GM18858 (cell line): ENCODE results near the gene ULK4.
A peak's percentile ranks its signal among the peaks of the same experiment; 100 is the strongest.
"Not testable (repeated sequence)": the region's sequence is repeated elsewhere in the genome, so short reads cannot be mapped to it uniquely, and the experiment has no call there.

Experiments
- ATAC-seq: cut with Tn5 transposase; IDR thresholded peaks from one replicate; pipeline ENCODE4 v1.9.1; 2021; ENCODE audit not compliant: unreplicated experiment

Gene ULK4

DNA sequence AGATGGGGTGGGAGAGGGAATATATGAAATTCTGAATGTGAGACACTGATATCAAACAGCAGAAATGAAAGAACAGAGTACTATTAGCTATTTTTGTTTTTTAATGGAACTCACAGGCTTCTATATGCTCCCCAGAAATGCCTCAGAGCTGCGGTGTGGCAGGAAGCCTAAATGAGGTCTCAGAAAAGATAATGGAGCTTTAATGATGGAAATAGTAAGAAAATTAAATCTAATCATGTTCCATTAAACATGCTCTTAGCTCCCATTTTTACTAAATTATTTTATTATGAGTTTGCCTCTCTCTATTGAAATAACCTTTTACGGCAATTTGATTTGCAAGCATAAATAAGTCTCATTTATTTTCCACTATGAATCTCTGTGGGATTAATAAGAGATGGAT, 378.9 kb downstream of the ULK4 start:
- ATAC-seq, result no peak

DNA sequence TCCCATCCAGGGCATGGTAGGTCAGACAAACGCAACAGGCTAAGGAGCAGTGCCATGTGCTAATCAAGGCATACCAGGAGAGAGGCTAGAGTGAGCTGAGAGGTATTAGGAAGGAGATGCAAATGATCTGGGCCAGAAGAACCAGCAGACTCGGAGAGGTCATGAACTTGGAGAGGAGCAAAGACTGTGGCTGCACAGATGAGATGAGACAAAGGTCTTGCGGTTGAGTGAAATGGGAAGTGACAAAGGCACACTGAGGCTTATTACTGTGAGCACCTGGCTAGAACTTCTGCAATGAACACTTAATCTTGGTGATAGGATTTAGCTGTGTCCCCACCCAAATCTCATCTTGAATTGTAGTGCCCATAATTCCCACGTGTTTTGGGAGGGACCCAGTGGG, 380.2 kb downstream of the ULK4 start:
- ATAC-seq, result peak; percentile 98

DNA sequence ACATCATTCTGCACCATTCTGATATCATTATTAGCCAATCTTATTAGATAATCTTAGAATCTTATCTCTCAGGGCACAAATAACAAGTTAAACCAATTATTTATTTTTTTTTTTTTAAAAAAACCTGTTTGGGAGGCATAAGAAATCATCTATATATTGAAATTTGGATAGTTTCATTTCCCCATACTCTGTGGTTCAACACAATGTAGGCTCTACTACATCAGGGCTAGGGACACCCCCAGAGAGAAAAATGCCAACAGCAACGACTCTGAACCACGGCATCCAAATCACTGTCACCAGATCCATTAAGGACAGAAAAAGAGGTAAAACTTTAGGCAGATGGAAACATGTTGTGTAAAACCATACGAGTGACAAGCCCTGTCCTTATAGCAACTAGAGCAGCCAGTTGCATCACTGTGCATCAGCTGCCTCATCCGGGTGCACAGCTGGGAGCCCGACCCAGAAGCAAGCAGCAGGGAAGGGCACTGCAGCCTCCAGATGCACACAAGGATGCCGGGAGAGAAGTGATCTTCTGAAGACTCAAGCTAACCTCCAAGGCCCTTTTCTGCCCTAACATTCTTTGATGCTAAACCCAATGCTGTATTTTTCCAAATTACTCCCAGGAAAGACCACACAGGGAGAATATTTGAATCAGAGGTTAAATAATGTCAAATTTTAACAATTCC, 381.5 kb downstream of the ULK4 start:
- ATAC-seq, result no peak

DNA sequence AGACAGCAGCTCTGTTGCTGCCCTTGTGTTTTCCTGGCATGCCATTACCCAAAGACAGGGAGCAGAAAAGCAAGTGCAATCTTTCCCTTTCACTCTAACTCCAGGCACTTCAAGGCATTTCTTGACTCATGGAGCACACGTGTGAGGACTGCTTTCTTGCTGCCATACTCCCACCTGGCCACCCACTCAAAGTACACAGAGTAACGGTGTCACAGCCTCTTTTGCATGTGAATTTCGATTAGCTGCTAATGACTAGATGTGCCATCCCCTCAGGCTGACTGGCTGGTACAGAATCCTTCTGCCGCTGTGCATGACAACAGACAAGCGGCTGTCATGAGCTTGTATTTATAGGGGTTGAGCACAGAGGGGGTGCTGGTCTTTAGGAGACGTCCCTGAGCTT, 382.0 kb downstream of the ULK4 start:
- ATAC-seq, result no peak

DNA sequence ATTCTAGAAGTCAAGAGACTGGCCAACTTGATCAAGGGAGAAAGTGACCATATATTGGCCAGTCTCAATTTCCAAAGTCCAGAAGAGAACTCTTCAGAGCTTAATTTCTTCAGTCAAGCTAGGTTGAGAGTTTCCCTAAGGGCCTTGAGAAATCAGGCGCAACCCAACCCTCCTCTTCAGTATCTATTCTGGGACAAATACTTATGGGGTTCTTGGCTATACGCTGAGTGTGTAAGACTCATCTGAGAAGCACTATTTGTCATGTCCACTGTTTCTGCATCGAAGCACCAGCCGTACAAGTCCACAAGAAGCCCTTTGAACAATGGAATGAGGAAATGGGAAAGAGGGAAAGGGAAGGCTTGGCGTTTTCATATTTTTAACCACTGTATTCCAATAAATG, 383.1 kb downstream of the ULK4 start:
- no peak for ATAC-seq

DNA sequence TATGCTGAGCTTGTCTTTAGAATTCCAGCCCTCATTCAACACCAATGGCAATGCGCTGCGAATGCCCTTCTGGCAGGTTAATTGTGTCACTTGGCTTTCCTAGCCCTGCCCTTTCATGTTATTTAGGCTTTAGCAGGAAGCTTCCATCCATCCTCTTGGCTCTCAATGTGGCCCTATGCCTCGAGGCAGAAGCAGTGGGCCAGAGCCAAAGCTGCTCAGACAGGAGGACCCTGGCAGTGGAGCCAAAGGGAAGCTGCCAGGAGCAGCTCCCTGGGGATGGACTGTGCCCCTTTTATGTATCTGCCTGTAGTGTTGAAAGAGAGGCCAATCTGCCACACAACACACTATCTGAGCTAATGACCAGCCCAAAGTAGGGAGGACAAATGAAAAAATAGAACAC, 386.2 kb downstream of the ULK4 start:
- ATAC-seq, result no peak

DNA sequence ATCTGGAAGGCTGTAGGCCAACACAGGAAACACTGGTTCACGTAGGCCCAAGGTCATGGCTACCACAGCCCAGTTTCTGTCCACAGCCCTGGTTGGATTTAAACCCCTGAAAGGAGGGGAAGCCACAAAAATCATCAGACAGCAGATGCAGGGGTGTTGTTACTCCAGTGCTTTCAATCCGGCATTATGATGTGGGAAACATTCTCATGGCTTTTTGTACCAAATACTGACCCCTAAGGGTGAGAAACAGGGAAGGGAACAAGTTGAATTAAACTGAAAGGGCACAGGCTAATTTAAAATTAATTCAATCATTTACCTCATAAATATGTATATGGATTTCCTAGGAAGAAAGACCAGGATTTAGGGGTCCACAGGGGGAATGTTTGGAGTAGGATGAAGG, 387.0 kb downstream of the ULK4 start:
- ATAC-seq, result no peak

DNA sequence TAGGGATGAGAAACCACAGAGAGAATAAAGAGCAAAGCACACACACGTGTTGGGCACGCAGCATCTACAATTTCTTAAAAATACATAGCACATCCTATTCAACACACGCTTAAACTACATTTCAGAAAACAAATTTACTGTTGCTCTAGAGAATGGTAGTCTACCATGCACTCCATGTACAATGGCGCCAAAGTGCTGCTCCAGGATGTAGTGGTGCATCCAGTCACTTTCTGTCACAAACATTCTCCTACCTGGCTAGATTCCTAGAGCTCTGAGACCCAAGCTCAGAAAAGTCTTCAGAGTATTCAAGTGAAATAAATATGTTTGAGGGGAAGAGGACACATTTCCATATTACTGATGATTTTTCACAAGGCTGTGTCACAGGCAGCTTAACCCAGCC, 388.3 kb downstream of the ULK4 start:
- ATAC-seq, result no peak

DNA sequence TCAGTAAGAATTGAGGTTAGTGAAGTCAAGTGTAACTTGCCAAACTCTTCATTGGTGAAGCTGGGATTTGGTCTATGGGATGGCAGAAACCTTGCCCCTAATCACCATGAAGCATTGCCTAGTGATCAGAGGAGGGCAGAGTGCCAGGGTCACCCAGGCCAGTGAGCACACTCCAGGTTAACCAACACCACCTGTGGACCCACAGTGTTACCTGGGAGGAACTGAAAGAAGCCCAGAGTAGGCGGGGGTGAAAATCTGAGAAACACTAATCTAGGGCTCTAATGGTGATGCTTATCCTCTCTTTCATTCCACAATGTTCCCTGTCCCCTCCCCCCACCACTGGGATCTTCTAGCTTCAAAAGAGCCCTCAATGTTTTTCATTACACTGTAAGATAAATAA, 389.8 kb downstream of the ULK4 start:
- ATAC-seq, result no peak

DNA sequence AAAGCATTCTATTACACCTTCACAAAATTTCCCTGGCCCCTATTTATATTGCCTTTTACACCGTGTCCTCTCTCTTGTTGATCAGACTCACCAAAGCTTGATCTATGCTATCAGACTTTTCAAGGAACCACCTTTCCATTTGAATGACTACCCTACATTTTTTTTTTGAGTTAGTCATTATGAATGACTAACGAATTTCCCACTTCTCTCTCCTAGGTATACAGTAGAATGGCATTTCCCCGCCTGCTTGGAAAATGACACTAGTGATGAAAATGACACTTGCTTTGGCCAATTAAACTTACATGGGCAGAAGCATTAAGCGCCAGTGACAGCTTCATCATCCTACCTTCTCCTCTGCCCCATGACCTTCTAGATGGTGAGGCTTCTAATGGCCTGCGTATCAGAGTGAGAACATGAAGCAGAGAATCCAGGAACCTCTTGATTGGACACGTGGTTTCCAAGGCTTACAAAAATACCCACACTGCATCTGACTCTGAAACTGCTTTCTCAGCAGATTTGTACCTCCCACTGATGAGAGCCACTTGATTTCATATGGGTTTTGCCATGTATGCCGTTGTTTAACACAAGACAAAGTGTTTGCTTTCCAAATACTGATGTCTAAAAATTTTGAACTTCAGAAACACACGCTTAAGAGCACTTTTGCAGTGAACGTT, 392.1 kb downstream of the ULK4 start:
- ATAC-seq, result no peak

DNA sequence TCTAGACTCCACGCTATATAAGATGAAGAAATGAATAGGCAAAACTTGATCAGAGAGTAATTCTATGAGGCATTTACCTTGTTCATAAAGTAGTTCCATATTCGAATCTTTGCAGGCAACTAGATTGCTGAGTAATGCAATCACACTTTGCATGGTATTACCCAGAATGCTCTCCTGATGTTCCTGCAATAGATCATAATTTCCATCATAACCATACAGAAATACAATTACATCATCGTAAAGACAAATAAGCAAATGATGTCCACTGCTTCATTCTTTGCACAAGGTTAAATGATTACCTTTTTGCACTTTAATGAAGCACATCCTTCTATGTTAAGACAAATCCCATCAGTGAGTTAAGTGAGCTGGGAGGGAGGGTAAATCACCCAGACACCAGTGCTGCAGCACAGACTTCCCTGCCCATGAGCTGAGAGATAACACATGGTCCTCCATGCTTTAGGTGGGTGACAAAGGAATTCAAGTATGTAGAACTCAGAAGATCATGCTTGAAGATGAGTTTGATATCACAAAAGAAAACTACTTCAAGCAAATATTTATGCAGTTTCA, 395.9 kb downstream of the ULK4 start:
- no peak for ATAC-seq

DNA sequence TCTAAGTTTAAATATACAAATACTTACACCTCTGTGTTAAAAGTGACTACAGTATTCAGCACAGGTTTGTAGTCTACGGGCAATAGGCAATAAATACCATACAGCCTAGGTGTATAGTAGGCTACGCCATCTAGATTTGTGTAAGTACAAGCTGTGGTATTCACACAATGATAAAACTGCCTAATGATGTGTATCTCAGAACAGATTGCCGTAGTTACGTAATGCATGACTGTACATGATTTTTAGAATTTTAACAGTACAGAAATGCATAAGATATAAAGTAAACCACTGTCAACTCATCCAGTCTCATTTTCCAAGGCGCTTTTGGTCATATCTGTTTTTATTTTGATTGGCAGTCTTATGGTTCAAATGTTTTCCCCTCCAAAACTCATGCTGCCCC, 396.9 kb downstream of the ULK4 start:
- no peak for ATAC-seq

DNA sequence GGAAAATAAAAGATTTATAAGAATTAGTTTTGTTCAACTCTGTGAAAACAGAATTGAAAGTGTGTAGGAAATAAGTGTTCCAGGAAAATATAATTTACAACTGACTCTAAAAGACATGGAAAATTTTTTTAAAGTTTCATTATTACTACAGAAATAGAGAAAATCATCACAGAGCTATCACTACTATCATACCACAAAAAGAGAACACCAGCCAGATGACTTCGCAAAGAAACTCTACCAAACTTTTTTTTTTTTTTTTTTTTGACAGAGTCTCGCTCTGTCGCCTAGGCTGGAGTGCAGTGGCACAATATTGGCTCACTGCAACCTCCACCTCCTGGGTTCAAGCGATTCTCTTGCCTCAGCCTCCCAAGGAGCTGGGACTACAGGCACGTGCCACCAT, 405.7 kb downstream of the ULK4 start:
- not testable (repeated sequence) for ATAC-seq

DNA sequence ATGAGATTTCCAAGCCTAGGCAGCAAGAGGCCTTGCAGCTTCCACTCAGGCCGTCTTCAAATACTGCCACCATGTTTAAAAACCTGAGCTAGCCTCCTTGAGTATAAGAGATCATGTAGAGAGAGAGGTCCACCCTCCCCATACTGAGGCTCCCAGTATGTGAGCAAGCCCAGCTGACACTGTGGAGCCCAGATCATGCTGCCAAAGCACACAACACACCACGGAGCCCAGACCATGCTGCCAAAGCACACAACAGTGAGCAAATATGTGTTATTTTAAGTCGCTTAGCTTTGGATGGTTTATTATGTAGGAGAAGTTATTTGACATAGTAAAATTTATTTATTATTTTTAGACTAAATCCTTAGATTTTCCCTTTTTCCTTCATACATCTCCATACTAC, 428.9 kb downstream of the ULK4 start:
- ATAC-seq, result no peak

DNA sequence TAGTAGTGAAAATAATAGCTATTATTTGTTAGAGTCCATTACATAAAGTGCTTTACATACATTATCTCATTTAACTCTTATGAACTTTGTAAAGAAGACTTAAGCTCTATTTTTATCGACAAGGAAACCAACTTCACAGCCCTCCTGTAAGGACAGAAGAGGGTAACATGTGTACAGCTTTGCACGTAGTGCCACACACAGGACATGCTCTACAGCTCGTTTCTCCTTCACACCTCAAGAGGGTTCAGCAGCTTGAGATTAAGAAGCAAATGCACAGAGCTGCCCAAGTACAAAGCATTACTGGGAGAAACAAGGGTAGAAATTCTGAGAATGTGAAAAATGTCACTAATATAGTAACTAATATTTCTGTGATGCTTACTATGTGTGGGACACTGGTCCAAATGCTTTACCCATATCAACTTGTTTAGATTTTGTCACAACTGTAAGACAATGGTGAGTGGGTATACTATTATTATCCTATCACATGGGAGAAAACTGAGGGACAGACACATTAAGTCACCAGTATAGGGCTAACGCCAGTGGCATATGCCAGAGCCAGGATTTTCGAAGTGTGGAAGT, 434.8 kb downstream of the ULK4 start:
- ATAC-seq, result no peak

DNA sequence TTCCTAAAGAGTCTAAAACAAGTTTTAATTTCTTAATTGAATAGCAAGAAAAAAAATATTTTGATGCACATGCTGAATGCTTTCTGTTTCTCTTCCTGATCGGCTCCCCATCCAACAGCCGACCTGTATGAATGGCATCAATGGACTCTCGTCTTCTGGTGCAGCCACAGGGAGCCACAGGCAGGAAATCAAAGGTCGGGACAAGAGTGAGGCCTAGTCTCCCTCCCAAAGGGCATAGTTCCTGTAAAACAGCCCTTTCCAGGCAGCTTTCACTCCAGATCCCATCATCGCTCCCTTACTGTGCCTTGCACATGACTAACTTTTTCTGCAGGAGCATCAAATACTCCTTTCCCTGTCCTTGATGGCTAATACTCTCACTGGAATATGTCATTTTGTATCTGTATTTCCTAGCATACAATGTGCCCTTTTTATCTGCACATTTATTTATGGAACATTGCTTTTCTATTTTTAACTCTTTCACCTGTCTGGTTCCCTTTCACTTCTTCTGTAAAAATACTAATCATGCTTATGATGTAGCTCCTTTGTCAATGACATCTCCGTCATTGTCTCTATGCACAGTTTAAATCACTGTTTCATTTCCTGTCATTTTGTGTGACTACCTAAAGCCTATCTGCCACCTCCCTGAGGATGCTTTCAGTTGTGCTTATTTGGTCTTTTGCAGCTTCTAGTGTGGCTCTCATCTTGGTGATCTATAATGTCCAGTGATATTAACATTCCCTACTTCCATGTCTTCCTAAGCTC, 436.4 kb downstream of the ULK4 start:
- ATAC-seq, result no peak

DNA sequence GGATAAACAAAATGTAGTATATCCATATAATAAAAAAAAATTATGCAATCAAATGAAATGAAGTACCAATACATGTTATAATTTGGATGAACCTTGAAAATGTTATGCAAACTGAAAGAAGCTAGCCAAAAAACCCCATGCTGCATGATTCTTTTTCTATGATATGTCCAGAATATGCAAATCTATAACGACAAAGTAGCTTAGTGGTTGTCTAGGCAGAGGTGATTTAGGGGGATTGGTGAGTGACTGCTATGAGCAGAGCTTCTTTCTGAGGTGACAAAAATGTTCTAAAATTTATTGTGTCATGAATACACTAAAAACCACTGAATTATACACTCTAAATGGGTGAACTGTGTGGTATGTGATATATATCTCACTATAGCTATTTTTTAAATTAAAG, 438.0 kb downstream of the ULK4 start:
- no peak for ATAC-seq

DNA sequence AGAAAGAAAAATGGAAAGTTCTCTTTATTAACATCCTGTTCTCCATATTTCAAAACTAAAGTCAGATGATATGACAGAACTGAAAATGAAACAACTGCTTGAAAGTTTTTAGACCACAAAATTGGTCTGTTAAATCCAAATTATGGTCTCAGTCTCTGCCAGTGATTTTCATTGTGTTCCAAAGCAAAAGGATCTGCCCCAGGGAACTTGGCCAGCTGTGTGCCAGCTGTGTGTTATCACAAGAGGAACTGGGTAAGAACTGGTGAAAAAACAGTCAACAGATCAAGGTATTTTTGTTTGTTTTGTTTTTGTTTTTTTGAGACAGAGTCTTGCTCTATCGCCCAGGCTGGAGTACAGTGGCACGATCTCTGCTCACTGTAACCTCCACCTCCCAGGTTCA, 439.3 kb downstream of the ULK4 start:
- ATAC-seq, result peak; percentile 63

DNA sequence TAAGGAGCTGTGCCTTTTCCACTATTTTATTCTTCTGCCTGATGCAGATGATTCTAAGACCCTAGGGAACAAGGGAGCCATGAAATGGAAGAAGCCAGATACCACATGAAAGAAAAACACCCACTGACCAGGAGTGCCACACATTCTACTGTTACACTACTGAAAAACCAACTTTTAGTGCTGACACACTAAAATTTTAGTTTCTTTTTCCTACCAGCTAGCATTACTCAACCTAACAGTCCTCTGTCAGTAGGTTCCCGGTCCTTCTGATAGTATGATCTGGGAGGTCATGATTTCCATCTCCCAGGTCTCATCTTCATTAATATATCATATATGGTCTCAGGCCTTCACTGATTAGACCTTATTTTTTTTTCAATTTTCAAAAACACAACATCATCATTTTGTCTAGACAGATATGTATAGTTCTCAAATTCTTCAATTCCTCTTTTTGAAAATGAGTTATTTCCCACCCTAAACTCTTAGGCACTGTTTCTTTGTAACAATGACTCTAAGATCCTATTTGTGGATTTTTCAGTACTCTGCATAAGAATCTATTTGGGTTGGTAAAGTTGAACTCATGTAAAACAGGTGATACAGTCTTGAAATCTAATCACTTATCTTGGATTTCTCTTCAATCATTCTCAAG, 440.8 kb downstream of the ULK4 start:
- ATAC-seq, result no peak

DNA sequence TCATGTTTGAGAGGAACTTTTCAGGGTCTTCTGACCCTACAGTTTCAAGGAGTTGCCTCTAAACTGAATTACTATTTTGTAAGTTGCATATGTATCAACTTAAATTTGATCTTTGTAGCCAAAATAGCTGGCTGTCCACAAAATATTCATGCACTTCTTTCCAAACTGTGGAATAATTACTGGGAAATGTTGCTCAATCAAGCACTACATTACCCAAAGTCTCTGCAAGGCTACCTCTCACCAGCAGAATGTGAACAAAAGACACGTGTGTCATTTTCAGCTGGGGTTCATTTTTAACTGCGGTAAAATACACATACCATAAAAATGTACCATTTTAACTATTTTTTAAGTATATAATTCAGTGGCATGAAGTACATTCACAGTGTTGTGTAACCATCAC, 442.2 kb downstream of the ULK4 start:
- ATAC-seq, result no peak

DNA sequence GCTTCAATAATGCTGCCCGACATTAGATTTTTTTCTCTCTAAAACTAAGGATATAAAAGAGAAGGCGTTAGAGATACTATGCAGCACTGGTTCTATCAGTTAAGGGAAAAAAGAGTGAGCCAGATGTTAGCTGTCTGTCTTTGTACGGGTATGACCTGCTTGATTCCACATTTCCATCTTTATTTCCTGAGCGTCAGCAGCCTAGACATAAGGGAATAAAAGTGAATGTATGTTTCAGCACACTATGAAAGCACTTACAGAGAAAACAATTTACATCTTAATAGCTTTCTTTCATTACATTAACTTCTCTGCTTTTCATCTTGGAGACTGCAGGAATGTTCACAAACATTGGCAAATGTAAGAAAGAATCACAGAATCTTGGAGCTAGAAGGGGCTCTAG, 443.3 kb downstream of the ULK4 start:
- ATAC-seq, result no peak
